HCT116 (cell line): ENCODE measurements around the gene CASK.

ENCODE experiments used
- POLR2A ChIP-seq: IDR thresholded peaks from 2 replicates; pipeline ENCODE4 v1.7.0; 2011; ENCODE audit warnings: borderline replicate concordance; ENCODE audit not compliant: insufficient read depth, insufficient read length; ENCODE audit errors: extremely low read depth
- RAD21 ChIP-seq: IDR thresholded peaks from 2 replicates; pipeline ENCODE4 v1.6.1; 2012; ENCODE audit warnings: low read depth, mild to moderate bottlenecking
- YY1 ChIP-seq: IDR thresholded peaks from 2 replicates; pipeline ENCODE4 v1.6.1; 2011; ENCODE audit warnings: low read length, low read depth, moderate library complexity, mild to moderate bottlenecking; ENCODE audit not compliant: insufficient replicate concordance; ENCODE audit errors: extremely low read depth

DNA sequence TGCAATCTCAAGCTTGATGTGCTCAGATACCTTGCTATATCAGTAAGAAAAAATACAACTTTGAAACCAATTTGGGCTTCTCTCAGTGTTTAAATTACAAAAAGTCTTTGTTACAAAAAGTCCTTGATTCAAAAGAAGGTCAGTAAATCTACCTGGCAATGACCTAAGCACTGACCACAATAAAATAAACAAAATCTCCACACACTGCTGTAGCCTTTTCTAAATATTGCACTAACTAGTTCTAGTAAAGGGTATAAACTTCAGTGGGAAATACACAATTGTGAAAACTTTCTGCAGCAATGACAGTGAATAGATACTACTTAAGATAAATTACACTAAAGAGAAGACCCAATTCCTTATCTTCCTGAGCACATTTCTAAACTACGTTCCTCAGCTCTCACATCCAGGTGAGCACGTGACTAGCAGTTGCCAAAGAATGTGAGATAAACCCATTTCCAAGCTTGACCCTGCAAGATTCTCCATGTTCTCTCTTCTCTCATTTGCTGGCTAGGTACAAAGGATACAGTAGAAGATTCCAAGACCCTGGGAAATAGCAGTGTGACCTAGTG is 316.0 kb downstream of the CASK start:
- TF ChIP-seq RAD21 (no peak), YY1 (no peak), POLR2A (no peak)
